LNCaP clone FGC (cell line): Measurements from ENCODE around the gene HOXA9.

Experiments used
- DNase-seq: peaks from one replicate; pipeline ENCODE4 v3.0.0-alpha.2; 2011; ENCODE audit warnings: low read depth
- H3K4me3 ChIP-seq: 2 replicates; pipeline ENCODE4 v1.5.1; 2011; ENCODE audit warnings: mild to moderate bottlenecking, low read depth, low read length, control low read depth
- TF ChIP-seq, protein P1 (sequence below): IDR thresholded peaks from 2 replicates; pipeline ENCODE4 v1.5.1; 2012; ENCODE audit warnings: mild to moderate bottlenecking; ENCODE audit not compliant: control insufficient read depth, insufficient read depth; ENCODE audit errors: extremely low read depth

HOXA9 gene

GRCh38 chr7:27173956-27174873 is 8.9 kb upstream of the HOXA9 start, which contains the start of gene HOXA10:
Gene HOXA10 (minus strand): TSS chr7:27174320. CDS start chr7:27174306, 14 bp downstream.
- no peak for DNase-seq
- TF ChIP-seq, protein P1, sequence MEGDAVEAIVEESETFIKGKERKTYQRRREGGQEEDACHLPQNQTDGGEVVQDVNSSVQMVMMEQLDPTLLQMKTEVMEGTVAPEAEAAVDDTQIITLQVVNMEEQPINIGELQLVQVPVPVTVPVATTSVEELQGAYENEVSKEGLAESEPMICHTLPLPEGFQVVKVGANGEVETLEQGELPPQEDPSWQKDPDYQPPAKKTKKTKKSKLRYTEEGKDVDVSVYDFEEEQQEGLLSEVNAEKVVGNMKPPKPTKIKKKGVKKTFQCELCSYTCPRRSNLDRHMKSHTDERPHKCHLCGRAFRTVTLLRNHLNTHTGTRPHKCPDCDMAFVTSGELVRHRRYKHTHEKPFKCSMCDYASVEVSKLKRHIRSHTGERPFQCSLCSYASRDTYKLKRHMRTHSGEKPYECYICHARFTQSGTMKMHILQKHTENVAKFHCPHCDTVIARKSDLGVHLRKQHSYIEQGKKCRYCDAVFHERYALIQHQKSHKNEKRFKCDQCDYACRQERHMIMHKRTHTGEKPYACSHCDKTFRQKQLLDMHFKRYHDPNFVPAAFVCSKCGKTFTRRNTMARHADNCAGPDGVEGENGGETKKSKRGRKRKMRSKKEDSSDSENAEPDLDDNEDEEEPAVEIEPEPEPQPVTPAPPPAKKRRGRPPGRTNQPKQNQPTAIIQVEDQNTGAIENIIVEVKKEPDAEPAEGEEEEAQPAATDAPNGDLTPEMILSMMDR: no peak
- H3K4me3 ChIP-seq: peak within 1 kb of the TSS; percentile 42

DNA sequence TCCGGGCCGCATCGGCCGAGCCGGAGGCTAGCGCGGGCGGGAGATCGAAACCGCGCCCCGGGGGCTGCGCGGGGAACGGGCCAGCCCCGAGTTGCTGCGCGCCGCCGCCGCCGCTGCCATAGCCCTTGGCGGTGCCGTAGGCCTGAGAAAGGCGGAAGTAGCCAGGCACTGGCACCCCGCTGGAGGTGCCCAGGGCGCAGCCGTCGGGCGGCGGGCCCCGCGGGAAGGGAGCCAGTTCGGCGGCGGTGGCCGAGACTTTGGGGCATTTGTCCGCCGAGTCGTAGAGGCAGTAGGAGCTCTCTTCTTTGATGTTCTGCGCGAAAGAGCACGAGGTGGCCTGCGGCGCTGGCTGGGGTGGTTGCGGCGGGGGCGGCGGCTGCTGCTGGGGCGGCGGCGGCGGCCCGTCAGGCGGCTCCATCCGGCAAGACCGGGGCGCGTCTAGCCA is 8.2 kb upstream of the HOXA9 start:
- no peak for DNase-seq
- H3K4me3 ChIP-seq: peak overlapping the region; percentile 42

DNA sequence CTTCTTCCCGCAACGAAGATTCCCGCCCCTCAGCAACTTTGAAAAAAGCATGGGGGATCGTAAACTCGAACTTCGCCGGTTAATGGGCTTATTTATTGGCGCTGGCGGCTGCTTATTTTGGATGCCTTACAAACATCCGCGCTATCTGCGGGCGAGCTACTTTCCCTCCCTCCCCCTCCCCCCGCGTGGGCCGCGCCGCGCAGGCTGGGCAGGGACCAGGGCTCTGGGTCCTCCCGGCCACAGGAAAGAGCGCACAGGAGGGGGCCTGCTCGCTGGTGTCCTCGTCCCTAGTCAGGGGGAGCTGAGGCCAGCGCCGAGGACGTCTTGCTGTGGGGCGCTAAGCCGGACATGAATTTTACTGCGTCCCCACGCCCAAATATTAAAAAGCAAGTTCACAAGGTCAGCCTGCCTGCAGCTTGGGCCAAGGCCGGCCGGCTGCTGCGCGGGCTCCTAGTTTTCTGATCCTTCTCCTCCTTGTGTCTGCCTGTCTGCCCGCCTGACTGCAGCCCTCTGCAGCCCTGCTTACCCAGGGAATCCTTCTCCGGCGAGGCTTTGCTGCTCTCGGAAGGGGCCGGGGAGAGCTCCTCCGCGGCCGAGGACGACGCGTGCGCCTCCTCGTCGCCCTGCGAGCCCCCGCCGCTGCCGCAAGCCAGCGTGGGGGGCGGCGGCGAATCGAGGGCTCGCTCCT is 7.6 kb upstream of the HOXA9 start:
- DNase-seq: no peak
- peak overlapping the region; percentile 42 for H3K4me3 ChIP-seq
- TF ChIP-seq, protein P1: no peak

More for the DNA sequence above, 8.2 kb upstream of the HOXA9 start:
- TF ChIP-seq, protein P1: no peak

GRCh38 chr7:27172315-27172774 is 7.0 kb upstream of the HOXA9 start:
- H3K4me3 ChIP-seq: peak overlapping the region; percentile 42
- TF ChIP-seq, protein P1: no peak
- no peak for DNase-seq

GRCh38 chr7:27171637-27172314 is 6.4 kb upstream of the HOXA9 start:
- DNase-seq: no peak
- peak overlapping the region; percentile 42 for H3K4me3 ChIP-seq
- TF ChIP-seq, protein P1: peak; percentile 32

- TF ChIP-seq, protein P1: no peak
- peak overlapping the region; percentile 42 for H3K4me3 ChIP-seq
- DNase-seq: no peak
Measured at GRCh38 chr7:27171325-27171636, 5.9 kb upstream of the HOXA9 start.
